ENCODE data around the gene HOXB1. TPM values are rescaled to one million over a fixed set of nuclear protein-coding genes. Genes with fewer than 3 reads are reported as not detected.

The HOXB1 gene
- total RNA-seq, 2 donors from 2014 or later = not detected

DNA sequence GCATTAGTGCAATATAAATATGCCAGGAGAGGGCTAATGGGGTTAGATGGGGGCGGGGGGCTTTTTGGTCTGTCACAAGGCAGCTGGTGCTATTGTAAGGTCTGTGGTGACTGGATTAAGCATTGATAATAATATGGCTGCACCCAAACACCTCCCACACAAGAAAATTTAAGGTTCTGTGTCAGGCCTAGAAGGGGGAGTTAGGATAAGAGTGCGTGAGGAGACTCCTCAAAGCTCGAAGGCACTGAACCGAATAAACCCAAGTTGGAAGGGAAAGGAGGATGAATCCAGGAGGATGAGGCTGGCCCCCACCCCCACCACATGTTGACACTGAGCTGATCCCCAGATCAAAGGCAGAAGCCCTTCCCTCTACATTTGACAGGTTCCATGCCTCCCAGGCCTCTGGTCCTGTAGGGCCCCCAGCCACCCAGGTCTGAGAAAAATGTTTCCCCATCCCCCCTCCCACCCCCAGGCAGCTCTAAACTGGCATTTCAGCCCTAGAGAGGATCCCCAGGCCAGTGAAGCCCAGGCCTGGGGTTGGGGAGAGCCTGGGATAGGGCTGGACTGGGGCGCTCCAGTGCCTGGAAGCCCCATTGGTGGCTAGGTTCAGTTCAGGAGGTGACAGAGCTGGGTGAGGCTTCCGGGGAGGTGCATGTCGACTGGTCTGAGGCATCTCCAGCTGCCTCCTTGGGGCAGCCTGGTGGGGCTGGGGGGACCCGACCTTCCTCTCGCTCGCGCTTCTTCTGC is 1.7 kb downstream of the HOXB1 start:
- Histone ChIP-seq H3K9ac (ENCODE audit: low read depth in 2 of 2, low read length in 2 of 2) (no peak overlapping the region), H3K4me3 (no peak overlapping the region), H3K9me3 (no peaks in the 10 kb centered on the region), H3K27ac (no peak overlapping the region), H3K27me3 (peaks cover 2% of the 10 kb centered on the region), H3K36me3 (no peaks in the 10 kb centered on the region), H3K4me1 (no peaks in the 10 kb centered on the region)
- TF ChIP-seq, protein P1, sequence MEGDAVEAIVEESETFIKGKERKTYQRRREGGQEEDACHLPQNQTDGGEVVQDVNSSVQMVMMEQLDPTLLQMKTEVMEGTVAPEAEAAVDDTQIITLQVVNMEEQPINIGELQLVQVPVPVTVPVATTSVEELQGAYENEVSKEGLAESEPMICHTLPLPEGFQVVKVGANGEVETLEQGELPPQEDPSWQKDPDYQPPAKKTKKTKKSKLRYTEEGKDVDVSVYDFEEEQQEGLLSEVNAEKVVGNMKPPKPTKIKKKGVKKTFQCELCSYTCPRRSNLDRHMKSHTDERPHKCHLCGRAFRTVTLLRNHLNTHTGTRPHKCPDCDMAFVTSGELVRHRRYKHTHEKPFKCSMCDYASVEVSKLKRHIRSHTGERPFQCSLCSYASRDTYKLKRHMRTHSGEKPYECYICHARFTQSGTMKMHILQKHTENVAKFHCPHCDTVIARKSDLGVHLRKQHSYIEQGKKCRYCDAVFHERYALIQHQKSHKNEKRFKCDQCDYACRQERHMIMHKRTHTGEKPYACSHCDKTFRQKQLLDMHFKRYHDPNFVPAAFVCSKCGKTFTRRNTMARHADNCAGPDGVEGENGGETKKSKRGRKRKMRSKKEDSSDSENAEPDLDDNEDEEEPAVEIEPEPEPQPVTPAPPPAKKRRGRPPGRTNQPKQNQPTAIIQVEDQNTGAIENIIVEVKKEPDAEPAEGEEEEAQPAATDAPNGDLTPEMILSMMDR (IDR thresholded peaks at IDR 0.05) = no peak
- intact Hi-C loops (cut with DNase I) = no loop called here
- DNase-seq = no peak

DNA sequence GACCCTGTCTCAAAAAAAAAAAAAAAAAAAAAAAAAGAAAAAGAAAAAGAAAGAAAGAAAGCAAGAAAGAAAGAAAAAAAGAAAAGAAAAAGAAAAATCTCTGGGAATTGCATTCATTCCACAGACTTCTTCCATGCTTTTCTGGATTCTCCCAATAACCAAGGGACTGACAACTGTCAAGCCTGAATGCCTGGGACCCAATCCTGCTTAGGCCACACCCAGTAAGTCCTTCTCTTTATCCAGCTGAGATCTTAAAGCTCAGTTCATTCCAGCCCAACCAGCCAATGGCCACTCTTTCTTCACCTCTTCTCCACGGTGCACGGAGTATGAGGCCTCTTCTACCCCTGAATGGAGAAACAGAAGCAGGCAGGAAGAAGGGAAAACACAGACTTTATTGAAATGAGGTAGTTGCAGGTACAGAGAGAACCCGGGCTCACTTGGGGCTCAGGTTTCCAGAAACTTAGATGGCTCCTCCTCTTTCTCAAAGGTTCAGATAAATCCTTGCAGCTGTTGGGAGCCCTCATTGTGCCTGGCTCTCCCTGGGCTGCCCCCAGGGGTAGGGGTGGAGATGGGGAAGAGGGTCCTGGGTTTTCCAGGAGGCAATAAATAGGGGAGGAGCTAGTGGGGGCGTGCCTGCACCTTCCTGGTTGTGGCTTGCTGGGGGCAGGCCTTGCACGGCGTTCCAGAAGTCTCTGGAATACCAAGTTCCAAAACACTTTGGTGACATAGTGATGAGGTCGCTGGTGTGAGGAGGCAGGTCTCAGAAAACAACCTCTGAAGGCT is 2.5 kb downstream of the HOXB1 start:
- Histone ChIP-seq H3K4me1 (no peaks in the 10 kb centered on the region), H3K27me3 (peaks cover 2% of the 10 kb centered on the region), H3K27ac (no peak overlapping the region), H3K9me3 (no peaks in the 10 kb centered on the region), H3K36me3 (no peaks in the 10 kb centered on the region), H3K4me3 (no peak overlapping the region), H3K9ac (ENCODE audit: low read depth in 2 of 2, low read length in 2 of 2) (no peak overlapping the region)
- intact Hi-C loops (cut with DNase I) = no loop called here
- TF ChIP-seq, protein P1 (IDR thresholded peaks at IDR 0.05) = no peak
- DNase-seq = no peak

DNA sequence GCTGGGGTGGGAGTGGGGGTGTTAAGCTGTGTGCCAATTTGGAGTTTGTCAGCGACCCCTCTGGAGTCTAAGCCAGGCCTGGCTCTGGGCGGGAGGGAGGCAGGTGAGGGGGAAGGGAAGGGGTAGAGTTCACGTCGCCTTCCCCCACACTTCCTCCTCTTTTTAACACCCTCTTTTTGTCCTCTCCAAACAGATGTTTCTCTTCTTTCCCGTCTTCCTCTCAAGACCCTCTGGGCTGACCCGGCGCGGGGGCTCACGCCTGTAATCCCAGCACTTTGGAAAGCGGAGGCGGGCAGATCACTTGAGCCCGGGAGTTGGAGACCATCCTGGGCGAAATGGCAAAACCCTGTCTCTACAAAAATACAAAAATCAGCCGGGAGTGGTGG is 3.3 kb downstream of the HOXB1 start:
- Histone ChIP-seq H3K9me3 (no peaks in the 10 kb centered on the region), H3K4me1 (no peaks in the 10 kb centered on the region), H3K36me3 (no peaks in the 10 kb centered on the region), H3K27ac (no peak overlapping the region), H3K27me3 (peaks cover 2% of the 10 kb centered on the region), H3K4me3 (no peak overlapping the region), H3K9ac (ENCODE audit: low read depth in 2 of 2, low read length in 2 of 2) (no peak overlapping the region)
- intact Hi-C loops (cut with DNase I) = no loop called here
- DNase-seq = no peak
- TF ChIP-seq, protein P1 (IDR thresholded peaks at IDR 0.05) = no peak

DNA sequence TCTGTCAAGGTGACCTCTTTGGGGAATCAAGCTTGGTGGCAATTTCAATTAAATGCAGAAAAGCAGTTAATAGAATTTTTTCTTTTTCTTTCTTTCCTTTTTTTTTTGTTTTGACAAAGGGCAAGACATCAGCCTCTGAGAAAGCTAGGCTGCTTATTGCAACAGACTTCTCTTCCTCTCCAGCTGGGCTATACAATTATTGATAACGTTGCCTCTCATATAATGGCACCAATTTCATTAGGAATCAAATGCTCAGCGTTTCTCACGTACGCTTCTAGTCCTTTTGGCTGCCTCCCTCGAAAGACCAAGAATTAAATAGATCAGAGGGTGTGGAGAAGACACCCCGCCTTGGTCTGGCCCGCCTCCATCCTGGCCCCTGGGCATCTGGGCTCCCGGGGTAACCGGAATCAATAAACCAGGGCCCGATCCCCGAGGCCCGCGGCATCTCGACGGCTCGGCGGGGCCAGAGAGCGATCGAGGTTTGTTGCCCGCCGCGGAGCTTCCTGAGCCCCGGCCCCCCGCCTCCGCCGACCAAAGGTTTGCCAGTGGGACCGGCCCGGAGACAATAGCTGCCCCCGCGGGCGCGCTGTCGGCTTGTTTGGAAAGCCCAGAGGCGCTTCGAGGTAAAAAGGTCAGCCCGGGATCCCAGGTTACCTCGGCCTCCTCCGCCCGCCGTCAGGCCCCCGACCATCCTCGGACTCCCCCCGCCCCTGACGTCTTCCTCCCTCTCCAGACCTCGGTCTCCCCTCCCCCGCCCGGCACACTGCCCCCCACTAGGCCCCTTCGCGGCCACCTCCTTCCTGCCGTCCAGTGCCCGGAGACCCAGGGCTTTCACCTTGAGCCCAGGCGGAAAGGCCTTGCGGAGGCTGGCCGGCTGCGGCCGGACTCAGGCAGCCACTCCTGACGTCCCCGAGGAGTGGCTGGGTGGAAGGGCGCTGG is 3.9 kb downstream of the HOXB1 start:
- intact Hi-C loops (cut with DNase I) = no loop called here
- no peak overlapping the region for H3K9ac ChIP-seq (ENCODE audit: low read depth in 2 of 2, low read length in 2 of 2)
- no peaks in the 10 kb centered on the region for H3K9me3 ChIP-seq
- H3K4me1 ChIP-seq = no peaks in the 10 kb centered on the region
- no peak overlapping the region for H3K4me3 ChIP-seq
- peaks cover 2% of the 10 kb centered on the region for H3K27me3 ChIP-seq
- H3K27ac ChIP-seq = no peak overlapping the region
- TF ChIP-seq, protein P1 (IDR thresholded peaks at IDR 0.05) = no peak
- H3K36me3 ChIP-seq = no peaks in the 10 kb centered on the region
- no peak for DNase-seq

DNA sequence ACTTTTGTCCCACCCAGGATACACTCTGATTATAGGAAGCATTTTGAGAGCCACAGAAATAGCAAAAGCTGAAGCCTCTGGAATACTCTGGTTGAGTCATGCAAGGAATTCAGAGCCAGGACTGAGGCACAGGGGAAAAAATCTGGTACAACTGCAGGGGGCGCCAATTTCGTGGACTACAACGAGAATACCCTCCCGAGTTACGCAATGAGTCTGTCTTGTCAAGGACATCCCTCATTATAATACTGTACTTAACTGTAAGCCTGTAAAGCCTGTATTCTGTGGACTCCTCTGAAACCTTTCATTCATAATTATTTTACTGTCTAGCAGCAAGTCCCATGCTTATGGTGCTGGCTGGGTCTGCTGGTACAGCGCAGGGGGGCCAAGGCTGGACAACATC is 7.8 kb downstream of the HOXB1 start:
- Histone ChIP-seq H3K4me3 (no peak overlapping the region), H3K36me3 (no peaks in the 10 kb centered on the region), H3K9ac (ENCODE audit: low read depth in 2 of 2, low read length in 2 of 2) (no peak overlapping the region), H3K27me3 (peaks cover 2% of the 10 kb centered on the region), H3K9me3 (no peaks in the 10 kb centered on the region), H3K4me1 (no peaks in the 10 kb centered on the region), H3K27ac (no peak overlapping the region)
- DNase-seq = no peak
- TF ChIP-seq, protein P1 (IDR thresholded peaks at IDR 0.05) = no peak
- intact Hi-C loops (cut with DNase I) = no loop called here

All from colonic mucosa (tissue), 4 donors.